HPDE6-E6E7 (cell line): Measurements from ENCODE around the gene SHH.

ENCODE experiments used
- DNase-seq: peaks from one replicate; pipeline ENCODE4 v3.0.0; 2011; ENCODE audit warnings: missing footprints; ENCODE audit errors: extremely low spot score

The SHH gene

GRCh38 chr7:155811895-155812761 lies at the start of gene SHH:
Gene SHH (minus strand): TSS chr7:155812463. CDS start chr7:155812122, 341 bp downstream.
- DNase-seq, result no peak

GRCh38 chr7:155861480-155861868 lies 49.2 kb upstream of the SHH start:
- DNase-seq, result no peak

- no peak for DNase-seq
These were observed 48.7 kb upstream of the SHH start for GRCh38 chr7:155860840-155861479.

- DNase-seq, result no peak
These were observed 48.2 kb upstream of the SHH start for GRCh38 chr7:155860461-155860839.

GRCh38 chr7:155858521-155859061 lies 46.3 kb upstream of the SHH start:
- no peak for DNase-seq

GRCh38 chr7:155857141-155857540 lies 44.9 kb upstream of the SHH start:
- no peak for DNase-seq

- no peak for DNase-seq
These were observed 44.4 kb upstream of the SHH start for GRCh38 chr7:155856656-155857055.

- no peak for DNase-seq
These were observed 40.4 kb upstream of the SHH start for GRCh38 chr7:155852426-155853301.

- no peak for DNase-seq
These were observed 39.6 kb upstream of the SHH start for GRCh38 chr7:155851892-155852291.

GRCh38 chr7:155850766-155851678 lies 38.8 kb upstream of the SHH start:
- no peak for DNase-seq

GRCh38 chr7:155850001-155850436 lies 37.8 kb upstream of the SHH start:
- DNase-seq, result no peak

GRCh38 chr7:155848691-155849669 lies 36.7 kb upstream of the SHH start:
- DNase-seq, result no peak

GRCh38 chr7:155847821-155848435 lies 35.7 kb upstream of the SHH start:
- no peak for DNase-seq

GRCh38 chr7:155846936-155847335 lies 34.7 kb upstream of the SHH start:
- DNase-seq, result no peak

GRCh38 chr7:155846156-155846555 lies 33.9 kb upstream of the SHH start:
- DNase-seq, result no peak

- DNase-seq, result no peak
These were observed 33.0 kb upstream of the SHH start for GRCh38 chr7:155845226-155845625.

- no peak for DNase-seq
These were observed 32.3 kb upstream of the SHH start for GRCh38 chr7:155844526-155844925.

- no peak for DNase-seq
These were observed 31.8 kb upstream of the SHH start for GRCh38 chr7:155844019-155844453.

GRCh38 chr7:155843426-155844018 lies 31.3 kb upstream of the SHH start:
- no peak for DNase-seq
